ENCODE data around the gene SUPT16H. TPM values are rescaled to one million over a fixed set of nuclear protein-coding genes. Genes with fewer than 3 reads are reported as not detected.

Gene SUPT16H
- 10 to 100 TPM; 47.5 to 69.0 (median 60.7) TPM for total RNA-seq

DNA sequence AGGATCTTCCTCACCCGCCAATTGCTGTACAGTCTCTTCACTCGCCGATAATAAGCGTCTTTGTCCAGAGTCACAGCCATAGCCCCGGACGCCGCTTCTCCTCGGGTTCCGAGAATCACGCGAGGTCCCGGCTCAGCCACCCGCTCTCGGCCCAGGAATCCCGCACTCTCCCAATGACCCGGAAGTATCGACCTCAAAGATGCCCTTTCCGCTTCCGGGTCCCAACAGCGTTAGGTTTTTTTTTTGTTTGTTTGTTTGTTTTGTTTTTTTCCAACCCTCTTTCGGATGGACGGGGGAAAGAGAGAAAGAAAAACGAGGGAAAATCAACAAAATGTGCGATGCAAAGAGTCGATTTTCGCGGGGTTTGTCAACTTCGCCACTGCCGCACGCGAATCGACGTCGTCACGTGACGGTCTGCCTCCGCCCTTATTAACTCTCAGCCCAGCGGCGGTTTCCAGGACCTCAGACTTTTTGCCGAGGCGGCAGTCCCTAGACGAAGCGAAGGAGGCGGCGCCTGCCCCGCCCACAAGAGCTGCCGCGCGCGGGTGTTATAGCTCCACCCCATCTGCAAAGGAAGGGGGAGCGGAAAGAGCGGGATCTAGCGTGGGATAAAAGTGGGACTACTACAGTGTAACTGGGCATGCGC is at the start of gene SUPT16H:
SUPT16H (minus strand) TSS at position 172 of the 646 bp plus-strand sequence; CDS start at position 80, 92 bp downstream.
- peaks cover 0 to 38% (median 0%) of the 10 kb centered on the region in 3 donors for H3K36me3 ChIP-seq
- WGBS, 2 donors, result 0% methylated on average over 54 of the region's 54 CpGs

DNA sequence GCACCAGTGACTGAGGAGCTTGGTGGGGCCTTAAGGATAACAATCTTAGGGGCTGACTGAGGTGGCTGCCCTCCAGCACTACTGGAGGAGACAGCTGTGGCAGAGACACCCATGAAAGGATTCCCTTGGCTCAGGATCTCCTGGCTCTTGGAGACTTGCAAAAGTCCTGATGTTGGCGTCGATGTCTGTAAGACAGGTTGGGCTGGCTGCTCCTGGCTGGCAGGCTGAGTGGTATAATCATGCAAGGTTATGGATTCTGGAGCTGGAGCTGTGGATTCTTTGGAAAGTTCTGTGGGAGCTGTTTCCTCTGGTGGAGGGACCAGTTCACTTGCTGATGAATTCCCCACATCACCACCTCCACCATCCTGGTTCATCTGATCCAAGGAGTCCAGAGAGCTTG is 47.3 kb upstream of the SUPT16H start:
- no peaks in the 10 kb centered on the region for H3K27me3 ChIP-seq
- no peak overlapping the region for H3K4me3 ChIP-seq
- H3K36me3 ChIP-seq, result peaks cover 4 to 57% (median 18%) of the 10 kb centered on the region in 3 donors
- H3K9me3 ChIP-seq, result no peaks in the 10 kb centered on the region
- WGBS, 2 donors, result 94 to 100% methylated on average over 2 of the region's 2 CpGs
- TF ChIP-seq, protein P1, sequence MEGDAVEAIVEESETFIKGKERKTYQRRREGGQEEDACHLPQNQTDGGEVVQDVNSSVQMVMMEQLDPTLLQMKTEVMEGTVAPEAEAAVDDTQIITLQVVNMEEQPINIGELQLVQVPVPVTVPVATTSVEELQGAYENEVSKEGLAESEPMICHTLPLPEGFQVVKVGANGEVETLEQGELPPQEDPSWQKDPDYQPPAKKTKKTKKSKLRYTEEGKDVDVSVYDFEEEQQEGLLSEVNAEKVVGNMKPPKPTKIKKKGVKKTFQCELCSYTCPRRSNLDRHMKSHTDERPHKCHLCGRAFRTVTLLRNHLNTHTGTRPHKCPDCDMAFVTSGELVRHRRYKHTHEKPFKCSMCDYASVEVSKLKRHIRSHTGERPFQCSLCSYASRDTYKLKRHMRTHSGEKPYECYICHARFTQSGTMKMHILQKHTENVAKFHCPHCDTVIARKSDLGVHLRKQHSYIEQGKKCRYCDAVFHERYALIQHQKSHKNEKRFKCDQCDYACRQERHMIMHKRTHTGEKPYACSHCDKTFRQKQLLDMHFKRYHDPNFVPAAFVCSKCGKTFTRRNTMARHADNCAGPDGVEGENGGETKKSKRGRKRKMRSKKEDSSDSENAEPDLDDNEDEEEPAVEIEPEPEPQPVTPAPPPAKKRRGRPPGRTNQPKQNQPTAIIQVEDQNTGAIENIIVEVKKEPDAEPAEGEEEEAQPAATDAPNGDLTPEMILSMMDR (IDR thresholded peaks at IDR 0.05), result no peak
- TF ChIP-seq POLR2A (IDR thresholded peaks at IDR 0.05) (no peak), EP300 (IDR thresholded peaks at IDR 0.05) (no peak)
- H3K27ac ChIP-seq, result no peak overlapping the region
- DNase-seq (ENCODE audit: low spot score in 2 of 2), result no peak
- peaks cover 0 to 14% (median 8%) of the 10 kb centered on the region in 4 donors for H3K4me1 ChIP-seq

More for the DNA sequence above, at the start of gene SUPT16H:
- DNase-seq (ENCODE audit: low spot score in 2 of 2), result peak; percentile 88
- Histone ChIP-seq H3K4me1 (peaks cover 0 to 47% (median 15%) of the 10 kb centered on the region in 4 donors), H3K9me3 (no peaks in the 10 kb centered on the region), H3K4me3 (peak within 1 kb of the TSS; percentile 62 to 79 (median 69)), H3K27me3 (no peaks in the 10 kb centered on the region), H3K27ac (peak within 1 kb of the TSS; percentile 86 to 93 (median 90))
- TF ChIP-seq EP300 (IDR thresholded peaks at IDR 0.05), result peak; percentile 57 to 87
- peak in 1 of 2 donors; percentile 48 for TF ChIP-seq POLR2A (IDR thresholded peaks at IDR 0.05)
- TF ChIP-seq, protein P1 (IDR thresholded peaks at IDR 0.05), result peak in 1 of 5 experiments; percentile 25

DNA sequence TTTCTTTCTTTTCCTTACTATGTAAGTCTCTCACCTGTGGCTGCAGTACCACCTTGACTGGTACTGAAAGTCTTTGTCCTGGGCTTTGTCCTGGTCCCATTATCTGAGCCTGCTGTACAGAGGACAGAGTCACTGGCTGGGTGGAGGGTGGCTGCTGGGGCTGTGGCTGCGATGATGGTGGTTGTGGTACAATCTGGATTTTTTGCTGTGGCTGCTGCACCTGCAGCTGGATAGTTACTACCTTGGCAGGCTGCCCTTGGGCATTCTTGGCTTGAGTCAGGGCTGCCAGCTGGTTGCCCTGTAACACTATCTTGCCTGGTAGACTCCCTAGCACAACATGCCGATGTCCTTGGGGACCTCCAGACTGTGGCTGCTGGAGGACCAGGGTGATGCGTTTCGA is 45.1 kb upstream of the SUPT16H start:
- WGBS, 2 donors, result 94 to 95% methylated on average over 4 of the region's 4 CpGs
- H3K4me1 ChIP-seq, result no peaks in the 10 kb centered on the region
- H3K27me3 ChIP-seq, result no peaks in the 10 kb centered on the region
- DNase-seq (ENCODE audit: low spot score in 2 of 2), result no peak
- no peak overlapping the region for H3K27ac ChIP-seq
- TF ChIP-seq, protein P1 (IDR thresholded peaks at IDR 0.05), result no peak
- TF ChIP-seq POLR2A (IDR thresholded peaks at IDR 0.05) (no peak), EP300 (IDR thresholded peaks at IDR 0.05) (no peak)
- no peak overlapping the region for H3K4me3 ChIP-seq
- peaks cover 4 to 79% (median 26%) of the 10 kb centered on the region in 3 donors for H3K36me3 ChIP-seq
- H3K9me3 ChIP-seq, result no peaks in the 10 kb centered on the region

DNA sequence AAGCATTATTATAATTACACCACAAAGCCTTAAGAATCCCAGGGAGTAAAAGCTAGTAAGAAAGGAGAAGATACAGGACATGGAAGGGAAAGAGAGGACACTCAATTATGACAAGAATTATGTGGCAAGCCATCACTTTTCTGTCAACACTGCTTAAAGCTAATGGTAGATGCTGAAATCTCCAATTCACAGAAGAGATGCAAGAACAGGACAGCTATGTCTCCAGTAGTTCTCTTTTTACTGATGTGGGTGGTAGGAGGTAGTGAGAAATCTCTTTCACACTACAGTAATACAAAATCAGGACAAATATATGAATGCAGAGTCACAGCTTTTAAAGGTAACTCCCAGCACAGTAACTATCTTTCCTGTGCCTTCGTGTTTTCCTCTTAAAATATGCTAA is 42.9 kb upstream of the SUPT16H start:
- H3K4me1 ChIP-seq, result no peaks in the 10 kb centered on the region
- H3K27ac ChIP-seq, result no peak overlapping the region
- DNase-seq (ENCODE audit: low spot score in 2 of 2), result no peak
- no peaks in the 10 kb centered on the region for H3K27me3 ChIP-seq
- 94 to 95% methylated on average over 1 of the region's 1 CpG for WGBS, 2 donors
- H3K9me3 ChIP-seq, result no peaks in the 10 kb centered on the region
- TF ChIP-seq, protein P1 (IDR thresholded peaks at IDR 0.05), result no peak
- no peak for TF ChIP-seq POLR2A (IDR thresholded peaks at IDR 0.05)
- TF ChIP-seq EP300 (IDR thresholded peaks at IDR 0.05), result no peak
- H3K36me3 ChIP-seq, result peaks cover 7 to 99% (median 43%) of the 10 kb centered on the region in 3 donors
- no peak overlapping the region for H3K4me3 ChIP-seq

DNA sequence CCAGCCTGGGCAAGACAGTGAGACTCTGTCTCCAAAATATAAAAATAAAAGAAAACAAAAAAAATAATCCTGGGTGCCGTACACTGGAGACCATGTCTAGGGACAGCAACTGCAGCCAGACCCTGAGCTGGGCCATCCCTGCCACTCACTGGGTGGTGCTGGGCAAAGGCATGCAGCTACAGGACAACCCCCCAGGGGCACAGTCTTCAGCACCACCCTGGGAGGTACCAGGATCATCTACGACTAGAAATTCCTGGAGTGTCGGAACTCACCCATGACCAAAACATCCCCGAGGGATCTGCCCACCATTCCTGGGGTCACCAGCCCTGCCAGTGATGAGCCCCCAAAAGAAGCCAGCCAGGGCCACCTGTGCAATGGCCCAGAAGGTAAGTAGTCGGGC is 35.7 kb upstream of the SUPT16H start:
- H3K36me3 ChIP-seq, result peaks cover 4 to 94% (median 50%) of the 10 kb centered on the region in 3 donors
- H3K4me1 ChIP-seq, result no peaks in the 10 kb centered on the region
- TF ChIP-seq EP300 (IDR thresholded peaks at IDR 0.05) (no peak), POLR2A (IDR thresholded peaks at IDR 0.05) (no peak)
- TF ChIP-seq, protein P1 (IDR thresholded peaks at IDR 0.05), result no peak

More for the DNA sequence above, 35.7 kb upstream of the SUPT16H start:
- DNase-seq (ENCODE audit: low spot score in 2 of 2), result no peak
- 87 to 90% methylated on average over 4 to 5 of the region's 5 CpGs for WGBS, 2 donors
- Histone ChIP-seq H3K4me3 (no peak overlapping the region), H3K27ac (no peak overlapping the region), H3K27me3 (no peaks in the 10 kb centered on the region), H3K9me3 (no peaks in the 10 kb centered on the region)
